HG02852 (cell line): ENCODE results near the gene ANKRD26.

Experiments used
- ATAC-seq: cut with Tn5 transposase; IDR thresholded peaks from one replicate; pipeline ENCODE4 v1.9.1; 2021; ENCODE audit warnings: mild to moderate bottlenecking, moderate library complexity; ENCODE audit not compliant: unreplicated experiment

ANKRD26 gene

GRCh38 chr10:27022048-27022447 is 78.2 kb downstream of the ANKRD26 start:
- ATAC-seq: no peak

GRCh38 chr10:27020243-27020642 is 80.1 kb downstream of the ANKRD26 start:
- no peak for ATAC-seq

GRCh38 chr10:27019827-27020226 is 80.5 kb downstream of the ANKRD26 start:
- ATAC-seq: no peak

- ATAC-seq: no peak
Observed at GRCh38 chr10:26997610-26998009, 102.7 kb downstream of the ANKRD26 start.

GRCh38 chr10:26994743-26995142 is 105.6 kb downstream of the ANKRD26 start:
- no peak for ATAC-seq

GRCh38 chr10:26987851-26988250 is 112.4 kb downstream of the ANKRD26 start:
- no peak for ATAC-seq

- ATAC-seq: no peak
Observed at GRCh38 chr10:26983156-26983555, 117.1 kb downstream of the ANKRD26 start.

- no peak for ATAC-seq
Observed at GRCh38 chr10:26982058-26982457, 118.2 kb downstream of the ANKRD26 start.

GRCh38 chr10:26981232-26981824 is 119.0 kb downstream of the ANKRD26 start:
- ATAC-seq: no peak

GRCh38 chr10:26978519-26978918 is 121.8 kb downstream of the ANKRD26 start:
- ATAC-seq: no peak

GRCh38 chr10:26977635-26978034 is 122.7 kb downstream of the ANKRD26 start:
- no peak for ATAC-seq

- ATAC-seq: no peak
Observed at GRCh38 chr10:26970667-26971066, 129.6 kb downstream of the ANKRD26 start.

GRCh38 chr10:26969145-26969926 is 131.0 kb downstream of the ANKRD26 start:
- peak; percentile 94 for ATAC-seq

- no peak for ATAC-seq
Observed at GRCh38 chr10:26962835-26963234, 137.5 kb downstream of the ANKRD26 start.

- ATAC-seq: no peak
Observed at GRCh38 chr10:26960308-26960707, 140.0 kb downstream of the ANKRD26 start.

GRCh38 chr10:26959841-26960240 is 140.5 kb downstream of the ANKRD26 start:
- ATAC-seq: no peak
